NCI-H146 treated with DMSO at 0.1 percent for 48 hours (cell line): Measurements from ENCODE around the gene PGS1.
A peak's percentile ranks its signal among the peaks of the same experiment; 100 is the strongest.

Experiments
- DNase-seq: peaks from one replicate; lab custom pipeline; 2025; ENCODE audit not compliant: unreplicated experiment; lab: John Stamatoyannopoulos, UW

Gene PGS1

DNA sequence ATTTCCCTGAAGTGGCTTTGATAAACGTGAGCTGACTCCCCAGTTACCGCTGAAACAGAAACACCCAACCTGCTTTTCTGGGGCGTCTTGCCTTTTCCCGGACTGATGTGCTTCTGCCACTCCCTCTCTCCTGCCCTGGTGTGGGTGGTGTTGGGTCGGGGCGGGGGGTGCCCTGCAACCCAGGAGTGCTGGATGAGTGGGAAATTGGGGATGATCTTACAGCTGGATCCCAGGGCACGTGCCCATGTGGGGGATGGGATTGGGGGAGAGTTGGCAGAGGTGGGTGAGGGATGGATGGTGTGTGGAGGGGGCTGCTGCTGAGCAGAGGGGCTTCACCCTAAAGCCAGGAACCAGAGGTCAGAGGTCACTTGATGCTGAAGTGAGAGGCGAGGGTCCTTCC lies 28.5 kb downstream of the PGS1 start:
- DNase-seq = no peak

- no peak for DNase-seq
Observed at GRCh38 chr17:78407387-78408000, 29.0 kb downstream of the PGS1 start.

GRCh38 chr17:78408476-78409050 lies 30.1 kb downstream of the PGS1 start:
- DNase-seq = no peak

GRCh38 chr17:78409191-78409928 lies 30.9 kb downstream of the PGS1 start:
- peak; percentile 76 for DNase-seq

GRCh38 chr17:78411241-78411857 lies 32.9 kb downstream of the PGS1 start:
- DNase-seq = no peak

DNA sequence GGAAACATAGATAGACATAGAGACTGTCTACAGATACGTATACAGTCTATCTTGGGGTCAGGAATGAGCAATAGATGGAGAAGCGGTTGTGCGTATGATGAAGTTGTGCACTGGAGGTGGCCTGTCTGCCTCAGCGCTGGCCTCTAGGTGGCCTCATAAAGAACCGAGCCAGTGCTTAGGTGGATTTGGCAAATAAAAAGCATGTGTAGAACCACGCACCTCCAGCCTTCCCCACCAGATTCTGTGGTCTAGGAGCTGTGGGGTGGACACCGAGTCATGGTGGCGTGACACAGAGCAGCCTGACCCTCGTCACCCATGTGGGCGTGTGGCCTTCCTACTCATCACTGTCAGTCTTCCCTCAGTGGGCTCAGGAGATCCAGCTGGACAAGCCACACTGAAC lies 34.0 kb downstream of the PGS1 start:
- no peak for DNase-seq

DNA sequence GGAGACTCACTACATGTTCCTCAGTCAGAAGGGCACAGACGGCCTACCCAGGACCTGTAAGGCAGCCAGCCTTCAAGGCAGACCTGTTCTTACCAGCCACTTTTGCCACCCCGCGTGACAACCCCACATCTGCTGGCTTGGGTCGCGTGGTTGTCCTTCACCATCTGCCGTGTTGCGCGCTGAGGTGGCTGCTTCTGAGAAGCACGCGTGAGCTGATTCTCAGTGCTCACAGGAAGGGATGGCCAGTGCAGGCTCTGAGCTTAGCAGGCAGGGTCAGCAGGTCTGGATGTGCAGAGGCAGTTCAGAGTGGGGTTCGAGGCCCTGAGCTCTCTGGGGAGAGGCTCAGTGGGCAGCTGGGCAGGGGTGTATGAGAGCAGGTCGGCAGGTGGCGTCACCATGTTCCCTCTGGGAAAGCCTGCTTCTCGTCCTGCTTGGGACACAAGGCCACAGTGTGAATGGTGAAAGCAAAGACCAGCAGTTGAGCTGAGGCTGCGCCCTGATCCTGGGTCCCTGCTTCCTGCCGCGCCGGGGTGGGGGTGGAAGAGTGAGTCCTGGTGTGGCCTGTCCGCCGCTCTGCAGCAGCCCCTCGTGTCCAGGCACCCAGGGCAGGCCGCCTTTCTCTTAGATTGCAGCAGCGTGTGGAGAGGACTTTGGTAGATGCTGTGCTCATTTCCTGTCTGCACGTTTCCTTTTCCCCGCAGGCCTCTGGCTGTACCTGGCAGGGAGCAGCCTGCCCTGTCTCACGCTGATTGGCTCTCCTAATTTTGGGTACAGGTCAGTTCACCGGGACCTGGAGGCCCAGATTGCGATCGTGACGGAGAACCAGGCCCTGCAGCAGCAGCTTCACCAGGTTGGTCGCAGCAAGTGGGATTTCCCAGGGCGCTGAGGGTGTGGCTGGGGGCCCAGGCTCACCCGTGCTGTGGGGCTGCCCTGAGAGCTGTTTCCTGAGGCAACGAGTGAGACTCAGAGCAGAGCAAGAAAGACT lies 36.0 kb downstream of the PGS1 start:
- DNase-seq = no peak

GRCh38 chr17:78415821-78416711 lies 37.6 kb downstream of the PGS1 start:
- DNase-seq = no peak

DNA sequence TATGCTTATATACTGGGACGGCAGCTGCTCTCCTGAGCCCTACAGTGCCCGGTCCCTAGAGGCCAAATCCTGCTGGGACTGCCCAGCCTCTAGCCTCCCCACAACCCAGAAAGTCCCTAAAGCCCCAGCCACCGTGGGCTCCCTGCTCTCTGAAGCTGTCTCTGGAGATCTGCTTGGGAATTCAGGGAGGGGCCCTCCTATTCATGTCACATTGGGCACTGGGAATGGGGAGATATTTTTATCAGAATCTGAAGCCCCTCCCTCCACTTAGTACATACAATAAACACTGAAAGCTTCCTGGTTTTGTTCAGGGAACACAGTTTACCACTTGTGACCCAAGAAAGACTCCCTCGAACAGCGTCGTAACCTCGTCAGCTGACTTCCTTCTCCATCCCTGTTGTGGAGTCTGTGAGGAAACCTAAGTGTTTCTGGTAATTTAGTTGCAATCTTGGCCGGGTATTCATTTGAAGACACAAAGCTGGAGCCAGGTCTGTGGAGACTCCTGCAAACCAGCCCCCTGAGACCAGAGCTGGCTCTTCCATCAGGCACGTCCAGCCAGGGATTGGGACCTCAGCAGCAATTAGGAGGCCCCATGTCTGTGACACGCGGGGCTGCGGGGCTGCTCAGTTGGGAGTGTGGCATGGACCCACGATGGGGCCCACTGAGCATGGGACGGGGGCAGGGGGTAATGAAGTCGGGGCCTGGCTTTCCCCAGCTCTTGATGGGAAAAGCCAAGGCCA lies 38.5 kb downstream of the PGS1 start:
- no peak for DNase-seq

GRCh38 chr17:78417531-78417909 lies 39.1 kb downstream of the PGS1 start:
- no peak for DNase-seq

DNA sequence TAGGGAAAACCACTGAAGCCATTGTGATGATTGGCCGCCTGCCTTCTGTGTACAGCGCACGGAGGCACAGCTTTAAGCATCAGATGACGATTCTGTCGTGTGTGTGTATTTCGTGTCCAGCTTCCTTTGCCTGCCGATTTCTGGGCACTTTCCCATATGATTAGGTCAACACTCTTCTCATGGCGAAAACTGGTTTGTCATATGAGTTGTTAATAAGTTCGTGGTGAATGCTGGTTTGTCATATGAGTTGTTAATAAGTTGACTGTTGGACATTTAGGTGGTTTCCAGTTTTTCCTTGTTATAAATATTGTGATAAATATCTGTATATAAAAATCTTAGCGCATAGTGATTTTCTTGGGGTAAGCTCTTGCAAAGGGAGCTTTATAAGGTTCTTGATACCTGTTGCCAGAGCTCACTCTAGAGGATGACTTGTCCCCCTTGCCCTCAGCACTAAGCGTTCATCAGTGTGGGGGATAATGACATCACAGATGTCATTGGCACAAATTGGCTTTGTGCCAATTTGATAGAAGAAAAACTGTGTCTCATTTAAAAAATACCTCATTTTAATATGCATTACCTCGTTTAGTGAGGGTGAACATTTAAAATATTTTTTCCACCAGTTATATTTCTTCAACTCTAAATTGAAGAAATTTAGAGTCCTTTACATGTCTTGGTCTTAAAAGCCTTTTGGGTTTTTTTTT lies 40.0 kb downstream of the PGS1 start:
- DNase-seq = no peak

GRCh38 chr17:78419970-78420815 lies 41.7 kb downstream of the PGS1 start:
- no peak for DNase-seq

DNA sequence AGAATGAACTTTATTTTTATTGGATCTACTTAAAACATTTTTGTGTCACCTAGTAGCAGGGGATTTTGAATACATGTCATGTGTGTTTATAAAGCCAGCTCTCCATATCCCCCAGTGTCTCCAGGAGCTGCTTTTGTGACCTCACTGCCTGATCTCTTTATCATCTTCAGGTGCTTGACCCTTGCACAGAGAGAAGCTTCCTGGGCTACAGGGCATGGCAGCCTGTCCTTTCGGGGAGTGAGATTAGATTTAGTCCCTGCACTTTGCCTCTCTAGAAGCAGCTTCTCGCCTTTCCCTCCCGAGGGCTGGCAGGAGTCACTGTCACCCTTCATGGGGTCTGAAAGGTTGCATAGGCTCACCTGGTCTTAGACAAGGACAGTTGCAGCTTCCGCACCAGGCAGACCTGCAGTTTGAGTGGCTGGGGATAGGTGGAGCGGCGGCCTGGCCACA lies 42.7 kb downstream of the PGS1 start:
- DNase-seq = no peak

GRCh38 chr17:78421534-78422266 lies 43.3 kb downstream of the PGS1 start:
- peak; percentile 38 for DNase-seq

DNA sequence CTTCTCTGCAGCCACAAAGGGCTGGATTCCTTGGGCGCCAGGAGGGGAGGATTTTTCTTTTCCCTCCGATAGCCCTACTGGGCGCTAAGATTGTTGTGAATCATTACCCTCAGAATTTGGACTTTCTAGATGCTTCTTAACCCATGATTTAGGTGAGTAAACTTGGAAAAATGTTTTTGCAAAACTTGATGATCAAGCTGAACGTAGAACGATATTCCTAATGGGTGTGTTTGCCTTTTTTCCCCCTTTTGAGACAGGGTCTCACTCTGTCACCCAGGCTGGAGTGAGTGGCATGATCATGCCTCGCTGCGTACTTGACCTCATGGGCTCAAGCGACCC lies 43.8 kb downstream of the PGS1 start:
- DNase-seq = no peak

- DNase-seq = no peak
Observed at GRCh38 chr17:78422872-78423588, 44.6 kb downstream of the PGS1 start.
